ENCODE measurements around the gene RPS14. TPM values are rescaled to one million over a fixed set of nuclear protein-coding genes. Genes with fewer than 3 reads are reported as not detected.

RPS14 gene
- total and polyA plus RNA-seq, 9 of the 15 experiments (the other 6 are each of a cell fraction or from before 2014, with no cell fraction given) = 1,824 to 5,983 (median 3,017) TPM

DNA sequence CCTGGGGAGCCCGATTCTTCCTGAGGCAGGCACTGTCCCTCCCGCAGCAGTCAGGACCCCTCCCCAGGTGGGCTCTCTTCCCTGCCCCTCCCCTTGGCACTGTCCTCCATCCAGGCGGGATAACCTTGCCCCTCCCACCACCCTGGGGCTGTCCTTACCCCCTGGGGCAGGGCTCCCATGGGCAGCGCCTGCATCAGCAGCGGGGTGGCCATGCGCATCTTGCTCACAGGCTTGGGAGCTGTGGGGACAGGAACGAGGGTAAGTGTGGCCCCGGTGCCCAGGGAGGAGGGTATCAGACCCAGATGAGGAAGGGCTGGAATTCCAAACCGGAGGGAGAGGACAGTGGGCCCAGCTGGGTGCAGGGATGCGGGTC lies 42.8 kb downstream of the RPS14 start:
- no peak overlapping the region for H3K27ac ChIP-seq (ENCODE audit: extremely low read depth, low read depth, low read length)
- CTCF ChIA-PET (ENCODE audit: low intra/inter-chr PET ratio) = no interaction called here

More for the DNA sequence above, 42.8 kb downstream of the RPS14 start:
- Histone ChIP-seq H3K9ac (ENCODE audit: insufficient read depth in 1 of 2, low read depth in 2 of 2, low read length in 2 of 2) (no peak overlapping the region), H3K4me1 (replicated peaks in 1 of 2; ENCODE audit: control insufficient read depth in 2 of 2, insufficient read depth in 2 of 2, low read length in 2 of 2) (peaks cover 0 to 7% of the 10 kb centered on the region in 2 experiments; a peak in 3 of 5 replicates), H3K9me3 (replicated peaks; ENCODE audit: control insufficient read depth, insufficient read depth, low read depth, low read length) (no peaks in the 10 kb centered on the region), H3K9me1 (ENCODE audit: control insufficient read depth, insufficient read depth, low read length) (no peaks in the 10 kb centered on the region), H3K4me3 (no peak overlapping the region), H4K20me1 (replicated peaks; ENCODE audit: control insufficient read depth, insufficient read depth, low read length) (peaks cover 5% of the 10 kb centered on the region; the same call in 1 of the 2 replicates), H3K36me3 (ENCODE audit: control insufficient read depth, insufficient read depth, low read length) (peaks cover 11% of the 10 kb centered on the region; the same call in 2 of the 3 replicates), H3K4me2 (ENCODE audit: insufficient read depth, low read length) (no peak overlapping the region), H3K27me3 (ENCODE audit: control insufficient read depth in 2 of 2, insufficient read depth in 2 of 2, low read length in 2 of 2) (peaks cover 0 to 8% of the 10 kb centered on the region in 2 experiments; a peak in 1 of 5 replicates), H3K79me2 (ENCODE audit: control insufficient read depth, insufficient read depth, low read length) (no peaks in the 10 kb centered on the region), H2AFZ (ENCODE audit: low read depth, low read length) (no peak overlapping the region)
- BruUV-seq (replicated peaks) = no TSS peak
- intact Hi-C loops (cut with micrococcal nuclease) = no loop called here
- no peak for TF ChIP-seq KDM2B (CRISPR knock-in tag; IDR thresholded peaks at IDR 0.05)
- TF ChIP-seq SIRT6 (IDR thresholded peaks at IDR 0.05; ENCODE audit: low read depth, low read length) = no peak
- no peak for TF ChIP-seq TRIM28 (IDR thresholded peaks at IDR 0.05)
- TF ChIP-seq, protein P1, sequence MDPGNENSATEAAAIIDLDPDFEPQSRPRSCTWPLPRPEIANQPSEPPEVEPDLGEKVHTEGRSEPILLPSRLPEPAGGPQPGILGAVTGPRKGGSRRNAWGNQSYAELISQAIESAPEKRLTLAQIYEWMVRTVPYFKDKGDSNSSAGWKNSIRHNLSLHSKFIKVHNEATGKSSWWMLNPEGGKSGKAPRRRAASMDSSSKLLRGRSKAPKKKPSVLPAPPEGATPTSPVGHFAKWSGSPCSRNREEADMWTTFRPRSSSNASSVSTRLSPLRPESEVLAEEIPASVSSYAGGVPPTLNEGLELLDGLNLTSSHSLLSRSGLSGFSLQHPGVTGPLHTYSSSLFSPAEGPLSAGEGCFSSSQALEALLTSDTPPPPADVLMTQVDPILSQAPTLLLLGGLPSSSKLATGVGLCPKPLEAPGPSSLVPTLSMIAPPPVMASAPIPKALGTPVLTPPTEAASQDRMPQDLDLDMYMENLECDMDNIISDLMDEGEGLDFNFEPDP (CRISPR knock-in tag; IDR thresholded peaks at IDR 0.05) = no peak
- TF ChIP-seq ZNF57 (CRISPR knock-in tag; IDR thresholded peaks at IDR 0.05) = no peak
- no peak for TF ChIP-seq GATA2 (CRISPR knock-in tag; IDR thresholded peaks at IDR 0.05)
- no peak for TF ChIP-seq DNMT1 (IDR thresholded peaks at IDR 0.05)
- TF ChIP-seq ZNF133 (CRISPR knock-in tag; IDR thresholded peaks at IDR 0.05) = no peak
- TF ChIP-seq HNRNPL (IDR thresholded peaks at IDR 0.05; ENCODE audit: low read depth, low read length) = no peak
- TF ChIP-seq, protein P2, sequence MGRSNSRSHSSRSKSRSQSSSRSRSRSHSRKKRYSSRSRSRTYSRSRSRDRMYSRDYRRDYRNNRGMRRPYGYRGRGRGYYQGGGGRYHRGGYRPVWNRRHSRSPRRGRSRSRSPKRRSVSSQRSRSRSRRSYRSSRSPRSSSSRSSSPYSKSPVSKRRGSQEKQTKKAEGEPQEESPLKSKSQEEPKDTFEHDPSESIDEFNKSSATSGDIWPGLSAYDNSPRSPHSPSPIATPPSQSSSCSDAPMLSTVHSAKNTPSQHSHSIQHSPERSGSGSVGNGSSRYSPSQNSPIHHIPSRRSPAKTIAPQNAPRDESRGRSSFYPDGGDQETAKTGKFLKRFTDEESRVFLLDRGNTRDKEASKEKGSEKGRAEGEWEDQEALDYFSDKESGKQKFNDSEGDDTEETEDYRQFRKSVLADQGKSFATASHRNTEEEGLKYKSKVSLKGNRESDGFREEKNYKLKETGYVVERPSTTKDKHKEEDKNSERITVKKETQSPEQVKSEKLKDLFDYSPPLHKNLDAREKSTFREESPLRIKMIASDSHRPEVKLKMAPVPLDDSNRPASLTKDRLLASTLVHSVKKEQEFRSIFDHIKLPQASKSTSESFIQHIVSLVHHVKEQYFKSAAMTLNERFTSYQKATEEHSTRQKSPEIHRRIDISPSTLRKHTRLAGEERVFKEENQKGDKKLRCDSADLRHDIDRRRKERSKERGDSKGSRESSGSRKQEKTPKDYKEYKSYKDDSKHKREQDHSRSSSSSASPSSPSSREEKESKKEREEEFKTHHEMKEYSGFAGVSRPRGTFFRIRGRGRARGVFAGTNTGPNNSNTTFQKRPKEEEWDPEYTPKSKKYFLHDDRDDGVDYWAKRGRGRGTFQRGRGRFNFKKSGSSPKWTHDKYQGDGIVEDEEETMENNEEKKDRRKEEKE (IDR thresholded peaks at IDR 0.05; ENCODE audit: borderline replicate concordance in 1 of 2, control insufficient read depth in 1 of 2, low read depth in 2 of 2, low read length in 1 of 2) = no peak
- TF ChIP-seq SRSF9 (IDR thresholded peaks at IDR 0.05; ENCODE audit: borderline replicate concordance, low read depth, low read length) = no peak
- no peak for TF ChIP-seq KDM1A (IDR thresholded peaks at IDR 0.05)
- TF ChIP-seq ZNF175 (CRISPR knock-in tag; IDR thresholded peaks at IDR 0.05; ENCODE audit: low read depth) = no peak
- TF ChIP-seq FOXJ2 (tag; IDR thresholded peaks at IDR 0.05) = no peak
- no peak for TF ChIP-seq TAF15 (IDR thresholded peaks at IDR 0.05; ENCODE audit: low read depth, low read length)
- no peak for TF ChIP-seq CEBPG (CRISPR knock-in tag; IDR thresholded peaks at IDR 0.05)
- no peak for TF ChIP-seq CEBPG (tag; conservative IDR thresholded peaks at IDR 0.05 in 1 of 2, IDR thresholded peaks at IDR 0.05 in 1 of 2)
- in situ Hi-C loops (cut with MboI) = no loop called here
- POLR2A ChIA-PET = interaction anchor here (0.5 to 0.8 kb wide), 3 partner anchors 8 to 383 kb away, joined by 3 read pairs; no protein-coding TSS in a partner anchor
- ATAC-seq (no peak), DNase-seq (ENCODE audit: extremely low read depth in 1 of 4, low spot score in 3 of 4) (no peak), FAIRE-seq (no peak)
- 33% methylated on average over 7 of the region's 10 CpGs for WGBS (ENCODE audit: insufficient coverage, low coverage, missing lambda C conversion rate)
